ENCODE data around the gene ST3GAL3.

GRCh38 chr1:43757343-43758053, 50.2 kb downstream of the ST3GAL3 start:
- no peak for TF ChIP-seq CTCF (IDR thresholded peaks at IDR 0.05)
- TF ChIP-seq POLR2AphosphoS5 (IDR thresholded peaks at IDR 0.05): peak; percentile 69

All from prostate gland (tissue), 2 donors.